Measurements from ENCODE around the gene DCN. TPM values are rescaled to one million over a fixed set of nuclear protein-coding genes. Genes with fewer than 3 reads are reported as not detected.

DCN gene
- total and polyA plus RNA-seq, 2 donors (not counting 3 experiments of a cell fraction or from before 2014, with no cell fraction given) = 0.42 to 0.43 TPM

- no peaks in the 10 kb centered on the region for H3K4me1 ChIP-seq (ENCODE audit: control insufficient read depth, extremely low read depth, insufficient read depth, low read length)
- dilution Hi-C loops (cut with MboI; ENCODE audit: extremely low pct_ligation_motif_present, low sequenced_read_pairs) (no loop called here), intact Hi-C loops (cut with micrococcal nuclease) (no loop called here)
- CTCF ChIA-PET = interaction anchor here (1.7 kb wide), 1 partner anchor 160 kb away, joined by 3 read pairs; no protein-coding TSS in a partner anchor
- no peaks in the 10 kb centered on the region for H4K20me1 ChIP-seq (replicated peaks; ENCODE audit: control insufficient read depth, extremely low read depth, insufficient read depth, low read length)
- TF ChIP-seq CTCF (IDR thresholded peaks at IDR 0.05; ENCODE audit: extremely low read depth in 1 of 2, insufficient read depth in 1 of 2, low read depth in 1 of 2, low read length in 2 of 2) (no peak), GATA2 (IDR thresholded peaks at IDR 0.05; ENCODE audit: insufficient read depth, insufficient read length, low read depth, low read length) (no peak), MAX (IDR thresholded peaks at IDR 0.05; ENCODE audit: insufficient read depth, insufficient read length) (no peak), POLR2A (IDR thresholded peaks at IDR 0.05; ENCODE audit: low read depth, low read length) (no peak), FOS (IDR thresholded peaks at IDR 0.05; ENCODE audit: borderline replicate concordance, insufficient read depth, low read length) (no peak)
- no peak for DNase-seq (ENCODE audit: low read depth, low spot score)
- H3K4me3 ChIP-seq (replicated peaks in 1 of 3; ENCODE audit: insufficient read depth in 1 of 3, low read depth in 1 of 3, low read length in 3 of 3) = no peak overlapping the region
- H3K9ac ChIP-seq (replicated peaks; ENCODE audit: extremely low read depth, insufficient read depth, low read length) = no peak overlapping the region
- no peaks in the 10 kb centered on the region for H3K36me3 ChIP-seq (ENCODE audit: control insufficient read depth in 2 of 2, extremely low read depth in 1 of 2, insufficient read depth in 2 of 2, low read length in 2 of 2)
- BruUV-seq (replicated peaks) = no TSS peak
- POLR2A ChIA-PET = no interaction called here
- no peak for FAIRE-seq
- no peak overlapping the region for H2AFZ ChIP-seq (ENCODE audit: low read depth, low read length)
- H3K27ac ChIP-seq (ENCODE audit: insufficient read depth, low read depth, low read length) = no peak overlapping the region
- H3K9me3 ChIP-seq (replicated peaks; ENCODE audit: control insufficient read depth, insufficient read depth, low read length) = no peaks in the 10 kb centered on the region
- no peaks in the 10 kb centered on the region for H3K27me3 ChIP-seq (ENCODE audit: control insufficient read depth in 2 of 2, insufficient read depth in 2 of 2, low read length in 2 of 2)
- no peaks in the 10 kb centered on the region for H3K9me1 ChIP-seq (replicated peaks; ENCODE audit: control insufficient read depth, extremely low read depth, insufficient read depth, low read length)
- no peak overlapping the region for H3K4me2 ChIP-seq (ENCODE audit: insufficient read depth, low read length)
- no peaks in the 10 kb centered on the region for H3K79me2 ChIP-seq (ENCODE audit: control insufficient read depth, insufficient read depth, low read length)
Observed at GRCh38 chr12:91104812-91105466, 77.7 kb downstream of the DCN start.
